Panc1 (cell line): ENCODE results near the gene SYTL3.
"Not testable (repeated sequence)": the region's sequence is repeated elsewhere in the genome, so short reads cannot be mapped to it uniquely, and the experiment has no call there.

ENCODE experiments used
- CTCF ChIP-seq: fragments of 450-650 bp; IDR thresholded peaks from 2 replicates; pipeline ENCODE4 v1.5.1; 2017; ENCODE audit warnings: mild to moderate bottlenecking
- POLR2AphosphoS5 ChIP-seq: IDR thresholded peaks from 2 replicates; pipeline ENCODE4 v1.6.1; 2012; ENCODE audit warnings: mild to moderate bottlenecking, low read depth, low read length, moderate library complexity
- REST ChIP-seq, 2 experiments: IDR thresholded peaks; 2 replicates each; pipeline ENCODE4 v1.6.1; 2011 to 2012; ENCODE audit warnings: low read depth in 2 of 2, control low read depth in 1 of 2, low read length in 1 of 2, mild to moderate bottlenecking in 1 of 2, moderate library complexity in 1 of 2; ENCODE audit not compliant: insufficient read depth in 1 of 2
- SIN3A ChIP-seq: IDR thresholded peaks from 2 replicates; pipeline ENCODE4 v1.6.1; 2012; ENCODE audit warnings: low read depth, mild to moderate bottlenecking, low read length, moderate library complexity, borderline replicate concordance; ENCODE audit not compliant: insufficient read depth
- TCF7L2 ChIP-seq: IDR thresholded peaks from 2 replicates; pipeline ENCODE4 v1.6.1; 2011; ENCODE audit warnings: mild to moderate bottlenecking, low read depth, low read length, inconsistent platforms

- not testable (repeated sequence) for TF ChIP-seq TCF7L2; CTCF; REST (IDR thresholded peaks at IDR 0.05; ENCODE audit: insufficient read depth in 1 of 2, low read depth in 2 of 2, low read length in 1 of 2); POLR2AphosphoS5; SIN3A
Observed at GRCh38 chr6:158618289-158618688, 31.6 kb upstream of the SYTL3 start.
